GM21390 (cell line): ENCODE results near the gene UACA.
A peak's percentile ranks its signal among the peaks of the same experiment; 100 is the strongest.

Experiments used
- ATAC-seq: cut with Tn5 transposase; IDR thresholded peaks from one replicate; pipeline ENCODE4 v1.9.1; 2021; ENCODE audit not compliant: unreplicated experiment

The UACA gene

GRCh38 chr15:70710714-70711113 is 52.6 kb downstream of the UACA start:
- ATAC-seq = no peak

DNA sequence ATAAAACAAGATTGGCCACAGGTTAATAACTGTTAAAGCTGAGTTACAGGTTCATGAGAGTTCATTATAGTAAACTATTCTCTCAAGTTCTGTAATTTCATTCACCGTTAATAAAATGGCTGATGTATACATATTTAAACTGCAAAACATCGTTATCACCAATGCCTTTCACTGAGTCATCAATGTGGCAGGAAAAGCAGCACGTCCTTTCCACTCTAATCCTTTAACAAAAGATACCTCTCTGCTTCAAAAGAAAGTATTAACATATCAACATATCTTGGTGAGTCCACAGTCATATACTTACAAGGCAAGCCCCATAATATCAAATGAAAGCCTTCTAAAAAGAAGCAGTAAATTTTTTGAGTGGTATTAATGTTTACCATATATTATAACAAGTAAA is 54.5 kb downstream of the UACA start:
- ATAC-seq = no peak

DNA sequence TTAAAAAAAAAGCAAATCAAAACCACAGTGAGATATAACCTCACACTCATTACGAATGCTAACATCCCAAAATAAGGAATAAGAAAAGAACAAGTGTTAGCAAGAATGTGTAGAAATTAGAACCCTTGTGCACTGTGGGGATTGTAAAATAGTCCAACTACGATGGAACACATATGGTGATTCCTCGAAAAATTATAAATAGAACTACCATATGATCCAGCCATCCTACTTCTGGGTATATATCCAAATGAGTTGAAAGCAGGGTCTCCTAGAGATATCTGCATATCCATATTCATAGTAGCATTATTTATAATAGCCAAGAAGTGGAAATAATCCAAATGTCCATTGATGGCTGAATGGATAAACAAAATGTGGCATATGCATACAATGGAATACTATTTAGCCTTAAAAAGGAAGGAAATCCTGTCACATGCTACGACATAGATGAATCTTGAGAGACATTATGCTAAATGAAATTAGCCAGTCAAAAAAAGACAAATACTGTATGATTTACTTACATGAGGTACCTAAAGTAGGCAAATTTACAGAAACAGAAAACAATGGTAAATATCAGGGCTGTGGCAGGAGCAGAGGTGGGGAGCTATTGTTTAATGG is 55.6 kb downstream of the UACA start:
- no peak for ATAC-seq

DNA sequence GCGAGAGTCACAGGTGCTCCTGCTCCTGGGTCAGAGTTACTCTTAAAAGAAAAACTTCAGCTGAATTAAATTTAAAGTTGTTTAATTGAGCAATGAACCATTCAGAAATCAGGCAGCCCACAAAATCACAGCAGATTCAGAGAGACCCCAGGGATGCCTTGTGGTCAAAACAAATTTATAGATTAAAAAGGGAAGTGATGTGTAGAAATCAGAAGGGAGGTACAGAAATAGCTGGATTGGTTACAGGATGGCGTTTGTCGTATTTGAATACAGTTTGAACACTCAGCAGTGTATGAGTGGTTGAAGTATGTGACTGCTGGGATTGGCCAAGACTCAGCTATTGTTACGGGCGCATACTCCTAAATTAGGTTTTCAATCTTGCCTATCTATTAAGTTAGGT is 58.6 kb downstream of the UACA start:
- ATAC-seq = no peak

- ATAC-seq = no peak
Measured at GRCh38 chr15:70704166-70704565, 59.2 kb downstream of the UACA start.

- no peak for ATAC-seq
Measured at GRCh38 chr15:70703096-70703878, 60.1 kb downstream of the UACA start.

DNA sequence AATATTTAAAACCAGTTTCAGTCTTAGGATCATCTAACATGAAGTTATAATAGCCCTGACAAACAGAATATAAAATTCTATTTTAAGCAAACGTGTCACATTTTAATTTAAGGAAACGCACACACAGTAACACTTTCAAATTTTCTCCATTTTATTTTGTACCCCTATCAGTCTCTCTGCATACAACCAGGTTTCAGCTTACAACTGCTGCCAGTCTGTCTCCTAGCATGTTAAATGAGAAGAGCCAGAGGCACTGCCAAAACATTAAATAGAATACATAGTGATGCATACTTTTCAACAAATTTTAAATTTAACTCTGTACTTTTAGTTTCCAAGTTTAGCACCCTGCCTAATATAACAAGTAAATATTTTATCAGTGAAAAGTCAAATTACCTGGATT is 60.8 kb downstream of the UACA start:
- ATAC-seq = no peak

GRCh38 chr15:70701891-70702568 is 61.3 kb downstream of the UACA start:
- ATAC-seq = no peak

- ATAC-seq = no peak
Measured at GRCh38 chr15:70701171-70701570, 62.2 kb downstream of the UACA start.

DNA sequence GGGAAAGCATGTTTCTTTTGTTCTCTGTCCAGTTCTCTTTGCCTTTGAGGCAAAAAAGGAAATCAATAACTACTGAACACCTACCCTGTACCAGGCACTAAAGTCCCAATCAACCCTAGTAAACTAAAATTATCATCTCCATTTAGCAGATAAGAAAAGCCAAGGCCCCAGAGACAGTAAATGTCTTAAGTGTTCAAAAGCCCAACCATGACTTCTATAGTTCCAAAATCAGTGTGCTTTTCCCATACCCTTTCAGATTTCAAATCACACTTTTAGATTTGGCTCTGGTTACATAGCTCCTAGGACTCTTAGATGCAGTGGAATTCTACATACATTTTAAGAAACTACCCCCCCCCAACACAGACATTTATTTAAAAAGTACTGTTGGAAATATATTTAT is 63.5 kb downstream of the UACA start:
- ATAC-seq = no peak

- no peak for ATAC-seq
Measured at GRCh38 chr15:70698836-70699390, 64.4 kb downstream of the UACA start.

- no peak for ATAC-seq
Measured at GRCh38 chr15:70698426-70698825, 64.9 kb downstream of the UACA start.

- no peak for ATAC-seq
Measured at GRCh38 chr15:70690491-70691276, 72.7 kb downstream of the UACA start.

DNA sequence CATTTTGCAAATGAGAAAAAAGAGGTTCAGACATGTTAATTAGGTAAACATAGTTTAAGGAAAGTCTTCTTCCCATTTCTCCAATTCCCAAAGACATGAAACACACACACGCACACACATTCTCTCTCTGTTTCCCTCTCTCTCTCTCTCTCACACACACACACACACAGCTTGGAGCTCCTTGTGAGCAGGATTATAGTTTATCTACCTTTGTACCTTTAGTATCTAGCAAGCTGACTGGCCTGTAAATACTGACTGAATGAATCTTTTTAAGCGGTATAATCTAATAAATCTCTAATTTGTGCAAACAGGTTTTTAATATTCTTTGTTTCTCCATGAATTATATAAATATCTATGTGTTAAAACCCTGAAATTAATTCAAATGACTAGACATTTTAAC is 73.3 kb downstream of the UACA start:
- no peak for ATAC-seq

- ATAC-seq = no peak
Measured at GRCh38 chr15:70687482-70687881, 75.9 kb downstream of the UACA start.

- ATAC-seq = no peak
Measured at GRCh38 chr15:70680817-70681216, 82.5 kb downstream of the UACA start.

- no peak for ATAC-seq
Measured at GRCh38 chr15:70679919-70680231, 83.5 kb downstream of the UACA start.

- ATAC-seq = peak; percentile 55
Measured at GRCh38 chr15:70672081-70672480, 91.3 kb downstream of the UACA start.

DNA sequence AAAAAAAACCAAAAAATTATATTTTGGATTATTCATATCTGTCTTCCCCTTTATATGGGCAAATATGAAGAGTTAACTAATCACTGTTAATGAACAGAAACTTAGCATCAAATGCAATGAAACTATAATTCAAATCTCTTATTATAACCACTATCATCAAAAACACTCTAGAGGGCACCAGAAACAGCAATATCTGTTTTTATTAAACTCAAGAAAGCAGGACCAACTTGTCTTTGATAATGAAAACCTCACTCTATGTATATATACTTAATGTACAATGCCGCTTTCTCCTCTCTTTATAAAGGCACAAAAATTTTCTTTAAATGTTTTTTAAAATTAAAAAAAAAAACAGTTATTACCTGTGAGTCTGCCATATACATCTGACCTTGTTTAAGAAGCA is 92.7 kb downstream of the UACA start:
- ATAC-seq = no peak

DNA sequence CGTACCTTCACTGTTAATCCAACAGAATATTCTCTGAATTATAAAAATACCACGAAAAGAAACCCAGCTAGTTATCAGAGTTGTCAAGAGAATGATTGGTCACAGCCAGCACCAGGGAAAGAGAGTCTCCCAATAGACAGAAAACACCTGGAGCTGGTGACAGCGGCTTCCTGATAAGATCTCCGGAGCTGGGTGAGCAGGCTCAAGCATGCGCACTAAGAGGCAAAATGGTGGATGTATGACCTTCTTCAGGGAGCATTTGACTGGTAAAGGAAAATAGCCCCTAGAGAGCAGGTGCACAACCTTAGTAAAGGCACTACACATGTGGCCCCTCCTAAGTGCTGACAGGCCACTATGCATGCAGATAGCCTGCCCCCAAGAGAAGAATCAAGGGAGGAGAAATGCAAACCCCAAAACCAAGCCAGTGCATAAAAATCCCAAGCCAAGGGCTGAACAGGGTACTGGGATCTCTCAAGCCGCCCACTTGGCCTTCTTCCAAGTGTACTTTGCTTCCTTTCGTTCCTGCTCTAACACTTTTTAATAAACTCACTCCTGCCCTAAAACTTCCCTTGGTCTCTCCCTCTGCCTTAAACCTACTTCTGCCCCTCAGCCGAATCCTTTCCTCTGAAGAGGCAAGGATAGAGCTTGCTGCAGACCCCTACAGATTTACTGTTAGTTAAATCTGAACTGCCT is 93.2 kb downstream of the UACA start:
- no peak for ATAC-seq
